ENCODE measurements around the gene C12orf42. TPM values are rescaled to one million over a fixed set of nuclear protein-coding genes. Genes with fewer than 3 reads are reported as not detected.

The C12orf42 gene
- polyA plus RNA-seq, 1 donor, result 2.4 TPM

Other genes starting within 250 kb of the C12orf42 start
- 1.5 TPM for gene STAB2, start 91.3 kb upstream of the C12orf42 start, polyA plus RNA-seq (ENCODE audit: insufficient read length)